Natural killer cell (primary cell): ENCODE measurements around the gene CPHXL2. TPM values are rescaled to one million over a fixed set of nuclear protein-coding genes. Genes with fewer than 3 reads are reported as not detected.

ENCODE experiments used
- ATAC-seq, 3 donors: fragments of 150-1000 bp in 2 of 3; fragments of 200-7000 bp in 1 of 3; cut with Tn5 transposase; 1 replicate in 1 of 3; 2 replicates in 2 of 3; pipeline ENCODE4 v1.10.0; 2021; ENCODE audit warnings: mild to moderate bottlenecking in 2 of 3, moderate library complexity in 2 of 3
- DNase-seq, 2 donors: peaks; one replicate each; pipeline versions ENCODE4 v3.0.0 to v3.0.0-alpha.2; 2013 to 2021; ENCODE audit warnings: mixed read lengths in 1 of 2
- H3K27ac ChIP-seq: one replicate; pipeline ENCODE4 v1.5.1; 2013; ENCODE audit warnings: mild to moderate bottlenecking, low read length
- H3K27me3 ChIP-seq: one replicate; pipeline ENCODE4 v1.6.1; 2013; ENCODE audit warnings: low read length; ENCODE audit not compliant: control insufficient read depth, insufficient read depth
- H3K36me3 ChIP-seq: one replicate; pipeline ENCODE4 v1.6.1; 2013; ENCODE audit warnings: low read length; ENCODE audit not compliant: control insufficient read depth, insufficient read depth
- H3K4me1 ChIP-seq: one replicate; pipeline ENCODE4 v1.6.1; 2013; ENCODE audit warnings: low read length; ENCODE audit not compliant: control insufficient read depth, insufficient read depth
- H3K4me3 ChIP-seq: one replicate; pipeline ENCODE4 v1.5.1; 2013; ENCODE audit warnings: low read length
- H3K9me3 ChIP-seq: one replicate; pipeline ENCODE4 v1.6.1; 2013; ENCODE audit warnings: low read length; ENCODE audit not compliant: control insufficient read depth, insufficient read depth
- H3K27ac Mint-ChIP-seq, 2 donors: one replicate each; pipeline ENCODE4 v1.8.0; 2022; ENCODE audit warnings: mild to moderate bottlenecking in 2 of 2, mixed read lengths in 2 of 2, moderate library complexity in 1 of 2
- H3K27me3 Mint-ChIP-seq, 2 donors: one replicate each; pipeline ENCODE4 v1.8.0; 2022; ENCODE audit warnings: low read depth in 2 of 2, mixed read lengths in 2 of 2
- H3K36me3 Mint-ChIP-seq: one replicate; pipeline ENCODE4 v1.8.0; 2022; ENCODE audit warnings: mixed read lengths
- H3K4me1 Mint-ChIP-seq, 2 donors: one replicate each; pipeline ENCODE4 v1.8.0; 2022; ENCODE audit warnings: mixed read lengths in 2 of 2
- H3K4me3 Mint-ChIP-seq: one replicate; pipeline ENCODE4 v1.8.0; 2022; ENCODE audit warnings: mild to moderate bottlenecking, moderate library complexity, mixed read lengths
- H3K9me3 Mint-ChIP-seq, 2 donors: one replicate each; pipeline ENCODE4 v1.8.0; 2022; ENCODE audit warnings: mixed read lengths in 2 of 2
- WGBS: methylation state at CpG from one replicate; pipeline ENCODE4 v1.1.7; 2013; ENCODE audit warnings: missing lambda C conversion rate; ENCODE audit not compliant: insufficient coverage; 5-methylcytosine and 5-hydroxymethylcytosine counted together
- intact Hi-C: fragments of 100-400 bp; cut with micrococcal nuclease; formaldehyde crosslinking; loops from one replicate; pipeline ENCODE4 v1.14.2; 2022
- total RNA-seq, 4 donors: library from RNA; stranded (reverse); fragments of 120-200 nt in 1 of 4; gene quantifications; one replicate each; pipeline versions ENCODE4 v1.2.3 to v1.2.4, GENCODE V29; 2013 to 2022
- TF ChIP-seq, protein P1 (sequence below): fragments of 200-600 bp; IDR thresholded peaks from one replicate; pipeline ENCODE4 v1.8.0; 2022; ENCODE audit warnings: antibody characterized with exemption

CPHXL2 gene
- total RNA-seq, 3 donors from 2014 or later (not counting 1 experiment from before 2014, with no cell fraction given), result not detected

DNA sequence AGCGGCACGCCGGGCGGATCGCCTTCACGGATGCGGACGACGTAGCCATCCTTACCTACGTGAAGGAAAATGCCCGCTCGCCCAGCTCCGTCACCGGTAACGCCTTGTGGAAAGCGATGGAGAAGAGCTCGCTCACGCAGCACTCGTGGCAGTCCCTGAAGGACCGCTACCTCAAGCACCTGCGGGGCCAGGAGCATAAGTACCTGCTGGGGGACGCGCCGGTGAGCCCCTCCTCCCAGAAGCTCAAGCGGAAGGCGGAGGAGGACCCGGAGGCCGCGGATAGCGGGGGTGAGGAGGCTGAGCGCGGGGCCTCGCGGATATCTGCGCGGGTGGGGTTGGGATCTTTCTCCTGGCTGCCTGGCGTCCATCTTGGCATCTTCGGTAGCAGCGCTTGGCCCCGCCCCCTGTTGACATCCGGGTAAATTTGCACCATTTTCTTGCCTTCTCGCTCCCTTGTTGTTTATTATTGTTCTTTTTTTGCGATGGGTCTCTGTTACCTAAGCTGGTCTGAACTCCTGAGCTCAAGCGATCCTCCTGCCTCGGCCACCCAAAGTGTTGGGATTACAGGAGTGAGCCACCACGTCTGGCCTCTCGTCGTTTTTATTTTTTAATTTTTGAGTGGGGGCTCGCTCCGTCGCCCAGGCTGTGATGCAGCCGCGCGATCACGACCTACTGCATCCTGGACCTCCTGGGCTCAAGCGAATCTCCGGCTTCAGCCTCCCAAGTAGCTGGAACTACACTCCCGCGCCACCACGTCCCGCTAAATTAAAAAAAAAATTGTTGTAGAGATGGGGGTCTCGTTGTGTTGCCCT lies 28.3 kb downstream of the CPHXL2 start:
- DNase-seq, result peak; percentile 88 to 93
- Mint-ChIP-seq H3K27ac (peak overlapping the region; percentile 99), H3K9me3 (no peaks in the 10 kb centered on the region), H3K36me3 (peaks cover 7% of the 10 kb centered on the region), H3K27me3 (no peaks in the 10 kb centered on the region), H3K4me1 (peaks cover 66 to 67% of the 10 kb centered on the region in 2 donors), H3K4me3 (peak overlapping the region; percentile 100)
- peak overlapping the region; percentile 61 for H3K4me3 ChIP-seq
- peaks cover 40% of the 10 kb centered on the region for H3K4me1 ChIP-seq
- H3K27me3 ChIP-seq, result no peaks in the 10 kb centered on the region
- under 1% methylated on average over 62 of the region's 62 CpGs for WGBS
- intact Hi-C loops, result loop anchor here (1.0 kb wide), 1 partner anchor 82 kb away; the partner anchor contains the start of gene GABARAPL2
- TF ChIP-seq, protein P1, sequence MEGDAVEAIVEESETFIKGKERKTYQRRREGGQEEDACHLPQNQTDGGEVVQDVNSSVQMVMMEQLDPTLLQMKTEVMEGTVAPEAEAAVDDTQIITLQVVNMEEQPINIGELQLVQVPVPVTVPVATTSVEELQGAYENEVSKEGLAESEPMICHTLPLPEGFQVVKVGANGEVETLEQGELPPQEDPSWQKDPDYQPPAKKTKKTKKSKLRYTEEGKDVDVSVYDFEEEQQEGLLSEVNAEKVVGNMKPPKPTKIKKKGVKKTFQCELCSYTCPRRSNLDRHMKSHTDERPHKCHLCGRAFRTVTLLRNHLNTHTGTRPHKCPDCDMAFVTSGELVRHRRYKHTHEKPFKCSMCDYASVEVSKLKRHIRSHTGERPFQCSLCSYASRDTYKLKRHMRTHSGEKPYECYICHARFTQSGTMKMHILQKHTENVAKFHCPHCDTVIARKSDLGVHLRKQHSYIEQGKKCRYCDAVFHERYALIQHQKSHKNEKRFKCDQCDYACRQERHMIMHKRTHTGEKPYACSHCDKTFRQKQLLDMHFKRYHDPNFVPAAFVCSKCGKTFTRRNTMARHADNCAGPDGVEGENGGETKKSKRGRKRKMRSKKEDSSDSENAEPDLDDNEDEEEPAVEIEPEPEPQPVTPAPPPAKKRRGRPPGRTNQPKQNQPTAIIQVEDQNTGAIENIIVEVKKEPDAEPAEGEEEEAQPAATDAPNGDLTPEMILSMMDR, result no peak
- peak overlapping the region; percentile 96 for H3K27ac ChIP-seq
- H3K36me3 ChIP-seq, result peaks cover 7% of the 10 kb centered on the region
- peak; percentile 44 to 64 (median 48) for ATAC-seq
- no peaks in the 10 kb centered on the region for H3K9me3 ChIP-seq

GRCh38 chr16:75647492-75648264 lies 29.1 kb downstream of the CPHXL2 start, which contains the start of the genes KARS1 and TERF2IP:
TSS of gene KARS1 (minus strand) at chr16:75647665. CDS start at chr16:75647639, 26 bp downstream.
TSS of gene TERF2IP (plus strand) at chr16:75647773. CDS start at chr16:75647883, 110 bp downstream.
- intact Hi-C loops, result loop anchor here (1.0 to 2.0 kb wide), 5 partner anchors 24 to 214 kb away; partner anchors contain the start of genes ADAT1, CFDP1, TMEM170A and TMEM231
- TF ChIP-seq, protein P1, result no peak
- ATAC-seq (peak; percentile 84 to 95 (median 89)), DNase-seq (peak; percentile 95 to 98)
- H3K9me3 Mint-ChIP-seq, result no peaks in the 10 kb centered on the region
- no peaks in the 10 kb centered on the region for H3K27me3 Mint-ChIP-seq
- WGBS, result under 1% methylated on average over 76 of the region's 76 CpGs
- peak within 1 kb of the TSS; percentile 96 for H3K27ac ChIP-seq
- H3K4me3 ChIP-seq, result peak within 1 kb of the TSS; percentile 61
- H3K36me3 Mint-ChIP-seq, result peaks cover 7% of the 10 kb centered on the region
- peaks cover 58 to 60% of the 10 kb centered on the region in 2 donors for H3K4me1 Mint-ChIP-seq
- H3K27ac Mint-ChIP-seq, result peak within 1 kb of the TSS; percentile 99
- H3K4me1 ChIP-seq, result peaks cover 42% of the 10 kb centered on the region
- peak within 1 kb of the TSS; percentile 100 for H3K4me3 Mint-ChIP-seq
- H3K9me3 ChIP-seq, result no peaks in the 10 kb centered on the region
- H3K36me3 ChIP-seq, result peaks cover 11% of the 10 kb centered on the region
- no peaks in the 10 kb centered on the region for H3K27me3 ChIP-seq

- Histone ChIP-seq H3K4me3 (peak overlapping the region; percentile 61), H3K36me3 (peaks cover 16% of the 10 kb centered on the region), H3K4me1 (peaks cover 45% of the 10 kb centered on the region), H3K9me3 (no peaks in the 10 kb centered on the region), H3K27me3 (no peaks in the 10 kb centered on the region), H3K27ac (peak overlapping the region; percentile 96)
- H3K36me3 Mint-ChIP-seq, result peaks cover 7% of the 10 kb centered on the region
- DNase-seq (no peak), ATAC-seq (peak; percentile 3 to 14 (median 10))
- no peaks in the 10 kb centered on the region for H3K9me3 Mint-ChIP-seq
- H3K4me1 Mint-ChIP-seq, result peaks cover 52 to 54% of the 10 kb centered on the region in 2 donors
- TF ChIP-seq, protein P1, result no peak
- H3K27me3 Mint-ChIP-seq, result no peaks in the 10 kb centered on the region
- H3K4me3 Mint-ChIP-seq, result peak overlapping the region; percentile 100
- H3K27ac Mint-ChIP-seq, result peak overlapping the region; percentile 99
- WGBS, result 0% methylated on average over 18 of the region's 18 CpGs
- intact Hi-C loops, result loop anchor here (1.0 to 2.0 kb wide), 5 partner anchors 24 to 214 kb away; partner anchors contain the start of genes ADAT1, CFDP1, TMEM170A and TMEM231
Measured at GRCh38 chr16:75647112-75647491, 29.7 kb downstream of the CPHXL2 start.
